ENCODE results near the gene ATP2C2.
"Not testable (repeated sequence)": the region's sequence is repeated elsewhere in the genome, so short reads cannot be mapped to it uniquely, and the experiment has no call there.

ATP2C2 gene

DNA sequence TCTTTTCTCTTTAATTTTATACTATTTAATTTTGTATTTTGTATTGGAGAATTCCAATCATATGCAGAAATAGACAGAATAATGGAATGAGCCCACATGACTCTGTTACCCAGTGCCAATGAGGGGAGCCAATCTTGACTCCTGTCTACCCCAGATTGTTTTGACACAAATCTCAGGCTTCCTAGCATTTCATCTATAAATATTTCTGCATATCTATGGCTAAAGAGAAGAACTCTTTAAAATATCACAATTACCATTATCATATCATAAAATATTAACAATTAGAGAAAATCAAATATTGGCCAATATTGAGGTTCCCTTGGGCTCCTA, 23.7 kb downstream of the ATP2C2 start:
- H3K79me2 ChIP-seq (ENCODE audit: insufficient read depth, low read length), result no peaks in the 10 kb centered on the region

GRCh38 chr16:84396082-84396481, 27.7 kb downstream of the ATP2C2 start:
- not testable (repeated sequence) for H3K4me2 ChIP-seq (ENCODE audit: low read depth, low read length, poor library complexity, severe bottlenecking); H3K27me3 ChIP-seq (ENCODE audit: low read length); H3K9ac ChIP-seq (ENCODE audit: low read length); H3K36me3 ChIP-seq (ENCODE audit: low read length); H3K27ac ChIP-seq (ENCODE audit: low read depth, low read length); H3K9me3 ChIP-seq (ENCODE audit: insufficient read depth, low read length); H2AFZ ChIP-seq (ENCODE audit: low read depth, low read length, severe bottlenecking); H3F3A ChIP-seq (ENCODE audit: insufficient read depth); H3K79me2 ChIP-seq (ENCODE audit: insufficient read depth, low read length); H3K4me3 ChIP-seq (ENCODE audit: insufficient read depth, low read length, poor library complexity, severe bottlenecking); H3K9me2 ChIP-seq (replicated peaks; ENCODE audit: insufficient read depth, low read length); H4K20me1 ChIP-seq (ENCODE audit: low read depth, low read length)

More for the DNA sequence above, 23.7 kb downstream of the ATP2C2 start:
- Histone ChIP-seq H3K9me3 (ENCODE audit: insufficient read depth, low read length) (no peaks in the 10 kb centered on the region), H3K27ac (ENCODE audit: low read depth, low read length) (no peak overlapping the region), H3K9ac (ENCODE audit: low read length) (no peak overlapping the region), H4K20me1 (ENCODE audit: low read depth, low read length) (no peaks in the 10 kb centered on the region), H3K36me3 (ENCODE audit: low read length) (no peaks in the 10 kb centered on the region), H2AFZ (ENCODE audit: low read depth, low read length, severe bottlenecking) (no peak overlapping the region), H3K4me2 (ENCODE audit: low read depth, low read length, poor library complexity, severe bottlenecking) (no peak overlapping the region), H3K27me3 (ENCODE audit: low read length) (no peaks in the 10 kb centered on the region), H3K4me3 (ENCODE audit: insufficient read depth, low read length, poor library complexity, severe bottlenecking) (no peak overlapping the region), H3F3A (ENCODE audit: insufficient read depth) (no peaks in the 10 kb centered on the region), H3K9me2 (replicated peaks; ENCODE audit: insufficient read depth, low read length) (no peaks in the 10 kb centered on the region)
- no peak for TF ChIP-seq CTCF (IDR thresholded peaks at IDR 0.05; ENCODE audit: insufficient read depth, low read length, poor library complexity, severe bottlenecking)
- TF ChIP-seq EZH2phosphoT487 (conservative IDR thresholded peaks at IDR 0.05; ENCODE audit: low read length), result no peak

DNA sequence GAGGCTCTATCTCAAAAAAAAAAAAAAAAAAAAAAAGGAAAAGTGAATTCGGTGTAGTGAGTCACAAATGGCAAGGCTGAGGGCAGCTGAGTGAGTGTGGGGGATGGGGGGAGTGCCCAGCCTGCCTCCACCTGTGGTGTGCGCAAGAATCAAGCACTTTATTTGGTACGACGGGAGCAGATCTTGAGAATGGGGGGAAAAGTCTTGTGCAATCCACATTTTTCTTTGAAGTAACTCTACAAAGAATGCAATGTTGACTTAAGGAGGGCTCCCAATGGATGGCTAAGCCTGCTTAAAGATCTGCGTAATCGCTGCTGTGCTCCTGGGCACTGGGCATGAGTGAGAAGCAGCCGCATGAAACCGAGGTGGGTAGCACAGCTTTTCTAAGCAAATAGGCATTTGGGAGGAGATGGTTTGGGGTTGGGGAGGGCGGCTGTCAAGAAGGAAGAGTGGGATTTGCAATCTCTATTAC, 28.2 kb downstream of the ATP2C2 start:
- no peaks in the 10 kb centered on the region for H3K9me3 ChIP-seq (ENCODE audit: insufficient read depth, low read length)
- no peaks in the 10 kb centered on the region for H3F3A ChIP-seq (ENCODE audit: insufficient read depth)
- no peaks in the 10 kb centered on the region for H3K27me3 ChIP-seq (ENCODE audit: low read length)
- no peaks in the 10 kb centered on the region for H3K36me3 ChIP-seq (ENCODE audit: low read length)
- H3K79me2 ChIP-seq (ENCODE audit: insufficient read depth, low read length), result no peaks in the 10 kb centered on the region
- no peak overlapping the region for H3K27ac ChIP-seq (ENCODE audit: low read depth, low read length)
- no peak overlapping the region for H3K4me2 ChIP-seq (ENCODE audit: low read depth, low read length, poor library complexity, severe bottlenecking)
- no peaks in the 10 kb centered on the region for H3K9me2 ChIP-seq (replicated peaks; ENCODE audit: insufficient read depth, low read length)
- TF ChIP-seq CTCF (IDR thresholded peaks at IDR 0.05; ENCODE audit: insufficient read depth, low read length, poor library complexity, severe bottlenecking), result no peak
- no peaks in the 10 kb centered on the region for H4K20me1 ChIP-seq (ENCODE audit: low read depth, low read length)
- no peak overlapping the region for H3K4me3 ChIP-seq (ENCODE audit: insufficient read depth, low read length, poor library complexity, severe bottlenecking)
- H3K9ac ChIP-seq (ENCODE audit: low read length), result no peak overlapping the region
- no peak overlapping the region for H2AFZ ChIP-seq (ENCODE audit: low read depth, low read length, severe bottlenecking)

GRCh38 chr16:84397090-84397489, 28.8 kb downstream of the ATP2C2 start:
- Histone ChIP-seq H3K79me2 (ENCODE audit: insufficient read depth, low read length) (no peaks in the 10 kb centered on the region), H3K9ac (ENCODE audit: low read length) (no peak overlapping the region), H3K9me3 (ENCODE audit: insufficient read depth, low read length) (no peaks in the 10 kb centered on the region), H3K27me3 (ENCODE audit: low read length) (no peaks in the 10 kb centered on the region), H3K4me3 (ENCODE audit: insufficient read depth, low read length, poor library complexity, severe bottlenecking) (no peak overlapping the region), H3F3A (ENCODE audit: insufficient read depth) (no peaks in the 10 kb centered on the region), H3K4me2 (ENCODE audit: low read depth, low read length, poor library complexity, severe bottlenecking) (no peak overlapping the region), H2AFZ (ENCODE audit: low read depth, low read length, severe bottlenecking) (no peak overlapping the region), H3K36me3 (ENCODE audit: low read length) (no peaks in the 10 kb centered on the region), H3K9me2 (replicated peaks; ENCODE audit: insufficient read depth, low read length) (no peaks in the 10 kb centered on the region), H4K20me1 (ENCODE audit: low read depth, low read length) (no peaks in the 10 kb centered on the region), H3K27ac (ENCODE audit: low read depth, low read length) (no peak overlapping the region)
- TF ChIP-seq CTCF (IDR thresholded peaks at IDR 0.05; ENCODE audit: insufficient read depth, low read length, poor library complexity, severe bottlenecking) (no peak), EZH2phosphoT487 (conservative IDR thresholded peaks at IDR 0.05; ENCODE audit: low read length) (no peak)

Data from SU-DHL-6 (cell line).